HepG2 (cell line): ENCODE data around the gene THUMPD2.

Source experiments
- MAX ChIP-seq: IDR thresholded peaks from 2 replicates; pipeline ENCODE4 v1.6.1; 2012; ENCODE audit warnings: inconsistent platforms
- SYNCRIP ChIP-seq: fragments of 200-400 bp; formaldehyde crosslinking; IDR thresholded peaks from 2 replicates; pipeline ENCODE4 v1.6.1; 2018; ENCODE audit warnings: mild to moderate bottlenecking, low read depth, low read length; ENCODE audit not compliant: insufficient read depth
- UBTF ChIP-seq: sonication (generic); formaldehyde crosslinking; IDR thresholded peaks from 2 replicates; pipeline ENCODE4 v1.4.0; 2020; ENCODE audit warnings: mild to moderate bottlenecking, missing genetic modification reagents
- ZFP36L2 ChIP-seq: sonication (generic); formaldehyde crosslinking; IDR thresholded peaks from 2 replicates; pipeline ENCODE4 v1.4.0; 2020; ENCODE audit warnings: missing genetic modification reagents
- ZMYM4 ChIP-seq: sonication (generic); formaldehyde crosslinking; IDR thresholded peaks from 2 replicates; pipeline ENCODE4 v1.8.1; 2023; ENCODE audit warnings: mild to moderate bottlenecking, missing genetic modification reagents
- ZNF10 ChIP-seq: sonication (generic); formaldehyde crosslinking; IDR thresholded peaks from 2 replicates; pipeline ENCODE4 v1.4.0; 2020; ENCODE audit warnings: mild to moderate bottlenecking, low read depth, missing genetic modification reagents, borderline replicate concordance
- ZNF878 ChIP-seq: sonication (generic); formaldehyde crosslinking; IDR thresholded peaks from 2 replicates; pipeline ENCODE4 v1.8.1; 2023; ENCODE audit warnings: mild to moderate bottlenecking, missing genetic modification reagents, moderate library complexity

- no peak for TF ChIP-seq MAX
- no peak for TF ChIP-seq SYNCRIP
- TF ChIP-seq ZMYM4 = no peak
- TF ChIP-seq ZFP36L2 = no peak
- TF ChIP-seq ZNF878 (CRISPR knock-in tag) = no peak
- no peak for TF ChIP-seq ZNF10
- no peak for TF ChIP-seq UBTF (CRISPR knock-in tag)
These were observed 37.4 kb upstream of the THUMPD2 start for GRCh38 chr2:39816428-39816827.
